H1 (cell line): ENCODE results near the gene HERC5. TPM values are rescaled to one million over a fixed set of nuclear protein-coding genes. Genes with fewer than 3 reads are reported as not detected.

ENCODE experiments used
- polyA plus RNA-seq, 7 experiments: library from polyadenylated mRNA; depleted of rRNA in 3 of 7; stranded (reverse) in 5 of 7; unstranded in 2 of 7; fragments of >200 nt in 5 of 7; fragments of 200-250 nt in 2 of 7; gene quantifications; 1 replicate in 5 of 7; 2 replicates in 1 of 7; 4 replicates in 1 of 7; pipeline versions ENCODE4 v1.2.1 to v1.2.3, GENCODE V29; 2011 to 2013; ENCODE audit warnings: missing spikeins in 2 of 7, mixed read lengths in 2 of 7
- total RNA-seq: library from RNA; stranded (reverse); fragmentation: NEBNext Ultra II Directional; extraction: Animal tissue kit (Norgen Biotek cat#: 25700); gene quantifications from 2 replicates; pipeline ENCODE4 v1.2.1, GENCODE V29; 2021

HERC5 gene
- total and polyA plus RNA-seq, 2 of the 8 experiments (the other 6 are each of a cell fraction or from before 2014, with no cell fraction given) = 6.6 to 20.7 TPM

Other genes starting within 250 kb of the HERC5 start
- gene PPM1K, start 172.6 kb upstream of the HERC5 start, total RNA-seq = 10.7 and 12.0 TPM in 2 replicates
- gene PPM1K, start 172.6 kb upstream of the HERC5 start, polyA plus RNA-seq (2011; rRNA removed) = 4.2 and 4.3 TPM in 2 replicates
- gene HERC6, start 78.3 kb upstream of the HERC5 start, total RNA-seq = 3.8 and 4.4 TPM in 2 replicates
- 3.2 and 3.7 TPM in 2 replicates for gene HERC6, start 78.3 kb upstream of the HERC5 start, polyA plus RNA-seq (2011; rRNA removed)
- gene PYURF, start 66.7 kb downstream of the HERC5 start, total RNA-seq = 44.8 and 45.2 TPM in 2 replicates
- gene PYURF, start 66.7 kb downstream of the HERC5 start, polyA plus RNA-seq (2011; rRNA removed) = 22.2 and 31.6 TPM in 2 replicates
- 4.3 and 5.7 TPM in 2 replicates for gene HERC3, start 135.4 kb downstream of the HERC5 start, total RNA-seq
- 1.1 and 1.4 TPM in 2 replicates for gene HERC3, start 135.4 kb downstream of the HERC5 start, polyA plus RNA-seq (2011; rRNA removed)
- gene NAP1L5, start 240.7 kb downstream of the HERC5 start, total RNA-seq = 2.4 and 2.7 TPM in 2 replicates
- 0.82 and 1.3 TPM in 2 replicates for gene NAP1L5, start 240.7 kb downstream of the HERC5 start, polyA plus RNA-seq (2011; rRNA removed)